Measurements from ENCODE around the gene ID2. TPM values are rescaled to one million over a fixed set of nuclear protein-coding genes. Genes with fewer than 3 reads are reported as not detected.
A peak's percentile ranks its signal among the peaks of the same experiment; 100 is the strongest.

The ID2 gene
- polyA plus RNA-seq, 1 donor from 2014 or later = 71.6 TPM

GRCh38 chr2:8684878-8685696 lies 3.2 kb downstream of the ID2 start:
- H3K36me3 ChIP-seq (ENCODE audit: insufficient read depth, low read length) = no peaks in the 10 kb centered on the region
- H2AFZ ChIP-seq (ENCODE audit: low read depth, low read length) = no peak overlapping the region
- TF ChIP-seq RAD21 (conservative IDR thresholded peaks at IDR 0.05) (no peak), MXI1 (conservative IDR thresholded peaks at IDR 0.05; ENCODE audit: poor library complexity, severe bottlenecking) (peak; percentile 44)
- H3K4me2 ChIP-seq (ENCODE audit: low read length) = peak overlapping the region; percentile 9
- peak overlapping the region; percentile 65 for H3K4me3 ChIP-seq (ENCODE audit: low read length)
- no peak overlapping the region for H3K27ac ChIP-seq (ENCODE audit: low read length)
- H3K9ac ChIP-seq (ENCODE audit: low read length) = peak overlapping the region; percentile 55
- H3K9me3 ChIP-seq (ENCODE audit: low read length) = no peaks in the 10 kb centered on the region
- no peaks in the 10 kb centered on the region for H3K9me2 ChIP-seq (ENCODE audit: insufficient read depth, low read length)
- no peaks in the 10 kb centered on the region for H3F3A ChIP-seq (ENCODE audit: insufficient read depth, low read length, poor library complexity, severe bottlenecking)
- peaks cover 16% of the 10 kb centered on the region for H3K79me2 ChIP-seq (replicated peaks; ENCODE audit: insufficient read depth, low read length)
- no peaks in the 10 kb centered on the region for H4K20me1 ChIP-seq (ENCODE audit: insufficient read depth)
- peaks cover 10% of the 10 kb centered on the region for H3K27me3 ChIP-seq (ENCODE audit: insufficient read depth, low read depth, low read length)

GRCh38 chr2:8685697-8686358 lies 4.0 kb downstream of the ID2 start:
- H3K9ac ChIP-seq (ENCODE audit: low read length) = peak overlapping the region; percentile 55
- no peak overlapping the region for H3K4me2 ChIP-seq (ENCODE audit: low read length)
- H3K27ac ChIP-seq (ENCODE audit: low read length) = no peak overlapping the region
- H3K4me3 ChIP-seq (ENCODE audit: low read length) = peak overlapping the region; percentile 65
- H3K27me3 ChIP-seq (ENCODE audit: insufficient read depth, low read depth, low read length) = peaks cover 10% of the 10 kb centered on the region
- peaks cover 16% of the 10 kb centered on the region for H3K79me2 ChIP-seq (replicated peaks; ENCODE audit: insufficient read depth, low read length)
- H3K9me3 ChIP-seq (ENCODE audit: low read length) = no peaks in the 10 kb centered on the region
- H3K36me3 ChIP-seq (ENCODE audit: insufficient read depth, low read length) = no peaks in the 10 kb centered on the region
- H3K9me2 ChIP-seq (ENCODE audit: insufficient read depth, low read length) = no peaks in the 10 kb centered on the region
- no peak overlapping the region for H2AFZ ChIP-seq (ENCODE audit: low read depth, low read length)
- no peak for TF ChIP-seq EZH2 (IDR thresholded peaks at IDR 0.05; ENCODE audit: borderline replicate concordance, insufficient read depth, low read length, poor library complexity, severe bottlenecking)
- TF ChIP-seq CTCF (IDR thresholded peaks at IDR 0.05; ENCODE audit: poor library complexity, severe bottlenecking) = peak; percentile 98
- TF ChIP-seq MXI1 (conservative IDR thresholded peaks at IDR 0.05; ENCODE audit: poor library complexity, severe bottlenecking) = peak; percentile 46
- peak; percentile 99 for TF ChIP-seq RAD21 (conservative IDR thresholded peaks at IDR 0.05)
- TF ChIP-seq EP300 (conservative IDR thresholded peaks at IDR 0.05; ENCODE audit: poor library complexity, severe bottlenecking) = peak; percentile 12
- TF ChIP-seq TAF1 (IDR thresholded peaks at IDR 0.05; ENCODE audit: low read depth) = no peak
- no peak for TF ChIP-seq REST (IDR thresholded peaks at IDR 0.05; ENCODE audit: borderline replicate concordance)
- TF ChIP-seq POLR2AphosphoS5 (IDR thresholded peaks at IDR 0.05) = no peak
- peak; percentile 99 for TF ChIP-seq SMC3 (conservative IDR thresholded peaks at IDR 0.05; ENCODE audit: poor library complexity)
- H4K20me1 ChIP-seq (ENCODE audit: insufficient read depth) = no peaks in the 10 kb centered on the region
- no peaks in the 10 kb centered on the region for H3F3A ChIP-seq (ENCODE audit: insufficient read depth, low read length, poor library complexity, severe bottlenecking)

Data from neural cell (in vitro differentiated cells).